IPS-15b (cell line): ENCODE results near the gene NDUFAF3.

Experiments used
- H3K27me3 ChIP-seq: one replicate; pipeline ENCODE4 v1.6.1; 2013; ENCODE audit warnings: low read length; ENCODE audit not compliant: control insufficient read depth, insufficient read depth
- H3K36me3 ChIP-seq: one replicate; pipeline ENCODE4 v1.6.1; 2013; ENCODE audit warnings: low read length; ENCODE audit not compliant: control insufficient read depth, insufficient read depth
- H3K4me1 ChIP-seq: one replicate; pipeline ENCODE4 v1.6.1; 2013; ENCODE audit warnings: mild to moderate bottlenecking, low read length; ENCODE audit not compliant: control insufficient read depth, insufficient read depth
- H3K4me3 ChIP-seq: one replicate; pipeline ENCODE4 v1.5.1; 2013; ENCODE audit warnings: low read depth, low read length
- H3K9ac ChIP-seq: one replicate; pipeline ENCODE4 v1.6.1; 2013; ENCODE audit warnings: low read depth, mild to moderate bottlenecking, low read length
- H3K9me3 ChIP-seq: one replicate; pipeline ENCODE4 v1.6.1; 2013; ENCODE audit warnings: mild to moderate bottlenecking, low read length; ENCODE audit not compliant: control insufficient read depth, insufficient read depth

The NDUFAF3 gene

GRCh38 chr3:48989796-48990635 lies 31.9 kb upstream of the NDUFAF3 start, which contains the start of gene P4HTM:
Gene P4HTM (plus strand): TSS chr3:48990241. CDS start chr3:48990257, 16 bp downstream.
- H3K9ac ChIP-seq = peak within 1 kb of the TSS; percentile 97
- peaks cover 10% of the 10 kb centered on the region for H3K4me1 ChIP-seq
- peak within 1 kb of the TSS; percentile 95 for H3K4me3 ChIP-seq
- H3K27me3 ChIP-seq = no peaks in the 10 kb centered on the region
- H3K9me3 ChIP-seq = no peaks in the 10 kb centered on the region
- H3K36me3 ChIP-seq = peaks cover 4% of the 10 kb centered on the region

DNA sequence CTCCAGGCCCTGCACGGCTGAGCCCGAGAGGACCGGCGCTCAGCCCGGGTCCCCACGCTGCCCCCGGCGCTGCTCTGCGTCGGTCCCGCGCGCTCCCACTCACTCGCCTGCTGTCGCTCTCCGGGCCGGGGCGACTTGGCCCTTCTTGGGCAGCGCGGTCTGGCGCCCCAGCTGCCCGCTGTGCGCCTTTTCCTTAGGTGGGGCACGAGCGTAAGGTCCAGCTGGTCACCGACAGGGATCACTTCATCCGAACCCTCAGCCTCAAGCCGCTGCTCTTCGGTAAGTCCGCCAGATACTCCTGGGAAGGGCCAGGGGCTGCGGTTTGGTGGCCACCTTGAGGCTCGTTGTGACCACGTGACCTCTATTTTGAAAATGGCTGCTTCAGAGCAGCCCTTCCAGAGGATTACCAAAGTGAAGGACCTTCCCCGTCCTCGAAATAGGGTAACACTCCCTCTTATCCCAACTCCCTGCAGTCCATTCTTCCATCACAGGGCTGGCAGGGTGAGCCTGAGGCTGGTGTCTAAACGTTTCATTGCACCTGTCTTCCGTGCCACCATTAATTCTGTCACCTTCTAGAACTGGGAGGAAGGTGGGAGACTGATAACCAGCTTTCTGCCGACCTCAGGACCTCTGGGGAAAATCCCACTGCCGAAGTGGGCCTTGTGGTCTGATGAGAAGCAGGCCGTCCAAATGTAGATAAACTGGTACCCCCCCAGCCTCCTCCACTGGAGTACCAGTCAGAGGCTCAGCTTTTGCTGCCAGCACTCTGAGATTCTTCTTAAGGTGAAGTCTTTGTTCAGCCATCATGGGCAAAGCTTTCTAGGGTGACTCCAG lies 31.1 kb upstream of the NDUFAF3 start:
- Histone ChIP-seq H3K9me3 (no peaks in the 10 kb centered on the region), H3K27me3 (no peaks in the 10 kb centered on the region), H3K9ac (peak overlapping the region; percentile 66), H3K4me3 (peak overlapping the region; percentile 95), H3K4me1 (peaks cover 10% of the 10 kb centered on the region), H3K36me3 (peaks cover 2% of the 10 kb centered on the region)

DNA sequence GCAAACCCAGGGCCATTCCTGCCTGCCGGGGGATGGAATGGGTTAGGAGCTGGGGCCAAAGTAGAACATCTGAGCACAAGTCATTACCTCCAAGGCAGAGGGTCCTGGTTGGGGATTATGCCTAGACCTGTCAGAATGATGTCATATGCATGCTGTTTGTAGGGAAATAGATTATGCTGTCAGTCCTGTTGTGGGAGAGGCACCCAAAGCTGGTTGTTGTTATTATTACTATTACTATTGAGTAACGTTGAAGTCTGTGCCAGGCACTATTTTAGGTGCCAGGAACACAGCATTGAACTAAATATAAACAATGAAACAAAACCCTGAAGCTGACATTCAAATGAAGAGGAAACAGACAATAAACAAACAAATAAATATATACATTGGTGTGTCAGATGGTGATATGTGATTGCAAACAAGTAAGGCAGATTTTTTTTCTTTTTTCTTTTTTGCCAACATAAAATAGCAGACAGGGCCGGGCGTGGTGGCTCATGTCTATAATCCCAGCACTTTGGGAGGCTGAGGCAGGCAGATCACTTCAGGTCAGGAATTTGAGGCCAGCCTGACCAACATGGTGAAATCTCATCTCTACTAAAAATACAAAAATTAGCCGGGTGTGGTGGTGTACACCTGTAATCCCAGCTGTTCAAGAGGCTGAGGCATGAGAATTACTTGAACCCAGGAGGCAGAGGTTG lies 29.9 kb upstream of the NDUFAF3 start:
- Histone ChIP-seq H3K36me3 (no peaks in the 10 kb centered on the region), H3K27me3 (no peaks in the 10 kb centered on the region), H3K9ac (no peak overlapping the region), H3K4me1 (peaks cover 10% of the 10 kb centered on the region), H3K9me3 (no peaks in the 10 kb centered on the region), H3K4me3 (no peak overlapping the region)

DNA sequence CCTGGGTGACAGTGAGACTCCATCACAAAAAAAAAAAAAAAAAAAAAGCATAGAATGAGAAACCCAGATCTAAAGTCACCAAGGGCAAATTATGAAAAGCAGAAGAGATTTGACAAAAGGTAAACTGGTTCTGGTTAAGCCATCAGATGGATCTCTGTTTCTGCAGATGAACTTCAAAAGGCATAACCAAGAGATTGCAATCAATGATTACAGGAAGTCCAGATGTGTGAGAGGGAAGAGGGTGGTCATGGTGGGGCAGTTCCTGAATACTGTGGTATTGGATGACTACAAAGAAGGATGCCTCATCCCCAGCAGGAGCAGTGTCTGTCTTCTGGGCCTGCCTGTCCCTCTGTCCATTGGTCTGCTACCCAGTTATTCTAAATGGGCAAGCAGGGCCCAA lies 28.1 kb upstream of the NDUFAF3 start:
- no peaks in the 10 kb centered on the region for H3K9me3 ChIP-seq
- H3K4me3 ChIP-seq = no peak overlapping the region
- H3K27me3 ChIP-seq = no peaks in the 10 kb centered on the region
- no peaks in the 10 kb centered on the region for H3K36me3 ChIP-seq
- peaks cover 10% of the 10 kb centered on the region for H3K4me1 ChIP-seq
- H3K9ac ChIP-seq = no peak overlapping the region

GRCh38 chr3:48996640-48997039 lies 25.3 kb upstream of the NDUFAF3 start:
- H3K27me3 ChIP-seq = no peaks in the 10 kb centered on the region
- no peak overlapping the region for H3K9ac ChIP-seq
- H3K4me1 ChIP-seq = peaks cover 11% of the 10 kb centered on the region
- no peak overlapping the region for H3K4me3 ChIP-seq
- no peaks in the 10 kb centered on the region for H3K36me3 ChIP-seq
- no peaks in the 10 kb centered on the region for H3K9me3 ChIP-seq

GRCh38 chr3:48997102-48997635 lies 24.8 kb upstream of the NDUFAF3 start:
- Histone ChIP-seq H3K36me3 (no peaks in the 10 kb centered on the region), H3K9me3 (no peaks in the 10 kb centered on the region), H3K27me3 (no peaks in the 10 kb centered on the region), H3K9ac (no peak overlapping the region), H3K4me3 (no peak overlapping the region), H3K4me1 (peaks cover 11% of the 10 kb centered on the region)

DNA sequence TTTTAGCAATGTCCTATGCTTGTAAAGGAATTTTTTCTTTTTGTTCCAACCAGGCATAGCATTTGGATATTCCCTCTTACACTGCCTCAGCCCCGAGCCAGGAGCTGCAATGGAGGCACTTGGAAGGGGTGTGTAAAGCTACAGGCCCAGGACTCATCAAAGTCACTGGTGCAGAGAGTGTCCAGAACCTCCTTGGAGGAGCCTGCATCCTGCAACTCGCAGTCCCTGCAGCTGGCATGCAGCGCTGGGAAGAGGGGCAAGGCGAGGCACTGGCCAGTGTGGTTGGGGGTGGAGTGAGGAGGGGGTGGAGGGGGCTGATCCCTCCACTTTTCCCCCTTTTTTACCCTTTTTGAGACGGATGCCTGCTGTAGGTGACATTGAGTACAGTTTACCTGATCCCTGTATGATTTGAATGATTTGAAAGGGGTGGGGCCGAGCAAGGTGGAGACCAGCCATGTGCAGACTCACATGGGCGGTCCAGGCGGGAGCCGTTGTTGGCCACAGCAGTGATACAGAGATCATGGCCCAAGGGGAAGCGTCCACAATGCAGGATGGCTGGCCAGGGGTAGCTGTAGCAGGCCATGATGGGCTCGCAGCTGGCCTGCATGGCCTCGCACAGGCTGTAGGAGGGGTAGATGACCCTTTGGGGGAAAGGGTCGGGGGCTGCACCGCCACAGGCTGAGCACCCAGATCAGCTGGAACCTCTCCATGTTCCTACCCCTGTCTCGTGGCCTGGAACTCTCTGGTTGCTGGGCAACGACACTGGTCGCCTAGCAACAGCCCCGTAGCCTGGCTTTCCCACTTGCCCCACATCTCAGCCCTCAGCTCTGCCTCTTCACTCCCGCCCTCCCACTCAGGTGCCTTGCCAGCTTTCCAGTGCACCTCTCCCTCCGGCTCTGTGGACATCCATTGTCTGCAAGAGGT lies 23.9 kb upstream of the NDUFAF3 start:
- Histone ChIP-seq H3K9me3 (no peaks in the 10 kb centered on the region), H3K4me1 (peaks cover 11% of the 10 kb centered on the region), H3K9ac (no peak overlapping the region)

DNA sequence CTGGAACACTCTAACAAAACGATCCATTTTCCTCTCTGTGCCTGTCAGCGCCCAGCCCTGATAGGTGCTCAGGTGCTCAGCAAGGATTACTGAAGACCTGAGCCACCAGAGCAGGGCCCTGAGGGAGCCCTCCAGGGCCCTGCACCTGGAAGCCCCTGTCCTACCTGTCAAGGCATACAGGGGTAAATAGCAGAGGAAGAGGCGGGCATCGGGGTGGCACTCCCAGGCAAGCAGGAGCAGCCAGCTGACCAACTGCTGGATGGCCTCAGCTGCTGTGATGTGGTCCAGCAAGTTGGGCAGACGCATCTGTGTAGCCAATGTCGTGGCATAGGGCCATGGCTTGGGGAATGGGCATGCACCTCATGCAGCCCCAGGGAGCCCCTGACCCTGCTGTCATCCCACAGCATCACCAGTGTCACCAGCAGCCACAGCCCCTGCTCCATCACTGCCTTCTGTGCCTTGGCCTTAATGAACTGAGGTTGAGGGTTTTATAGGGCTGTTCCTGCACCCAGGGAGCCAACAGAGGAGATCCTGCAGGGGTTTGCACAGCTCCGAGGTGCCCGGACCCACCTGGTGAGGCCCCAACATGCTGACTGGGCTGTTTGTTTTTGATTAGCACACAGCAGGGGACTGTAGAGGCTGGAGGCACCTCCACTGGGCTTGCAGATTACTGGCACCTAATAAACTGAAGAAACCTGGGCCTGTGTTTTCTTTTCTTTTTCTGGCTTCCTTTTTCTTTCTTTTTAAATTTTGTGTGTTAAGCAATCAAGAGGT lies 22.6 kb upstream of the NDUFAF3 start:
- H3K4me1 ChIP-seq = peaks cover 11% of the 10 kb centered on the region
- peak overlapping the region; percentile 47 for H3K9ac ChIP-seq
- no peaks in the 10 kb centered on the region for H3K36me3 ChIP-seq
- no peak overlapping the region for H3K4me3 ChIP-seq
- H3K27me3 ChIP-seq = no peaks in the 10 kb centered on the region
- H3K9me3 ChIP-seq = no peaks in the 10 kb centered on the region

More for the DNA sequence above, 23.9 kb upstream of the NDUFAF3 start:
- Histone ChIP-seq H3K4me3 (no peak overlapping the region), H3K36me3 (no peaks in the 10 kb centered on the region), H3K27me3 (no peaks in the 10 kb centered on the region)

GRCh38 chr3:49001155-49001554 lies 20.8 kb upstream of the NDUFAF3 start:
- Histone ChIP-seq H3K36me3 (no peaks in the 10 kb centered on the region), H3K27me3 (no peaks in the 10 kb centered on the region), H3K9me3 (no peaks in the 10 kb centered on the region), H3K4me3 (no peak overlapping the region), H3K9ac (no peak overlapping the region), H3K4me1 (peaks cover 11% of the 10 kb centered on the region)
